Activated CD4-positive, alpha-beta T cell treated with anti-CD3 and anti-CD28 coated beads, Interleukin-2, Interleukin-4, amounts not matched to agents 100 ng/mL and 50 ng/mL, durations not matched to agents 16 hours and 8 hours (primary cell): Measurements from ENCODE around the gene CC2D1A.
"Not testable (repeated sequence)": the region's sequence is repeated elsewhere in the genome, so short reads cannot be mapped to it uniquely, and the experiment has no call there.

Source experiments
- DNase-seq: peaks from one replicate; pipeline ENCODE4 v3.0.0-alpha.2; 2020; ENCODE audit warnings: low spot score

Gene CC2D1A

GRCh38 chr19:13908674-13909073 is 2.7 kb downstream of the CC2D1A start:
- no peak for DNase-seq

DNA sequence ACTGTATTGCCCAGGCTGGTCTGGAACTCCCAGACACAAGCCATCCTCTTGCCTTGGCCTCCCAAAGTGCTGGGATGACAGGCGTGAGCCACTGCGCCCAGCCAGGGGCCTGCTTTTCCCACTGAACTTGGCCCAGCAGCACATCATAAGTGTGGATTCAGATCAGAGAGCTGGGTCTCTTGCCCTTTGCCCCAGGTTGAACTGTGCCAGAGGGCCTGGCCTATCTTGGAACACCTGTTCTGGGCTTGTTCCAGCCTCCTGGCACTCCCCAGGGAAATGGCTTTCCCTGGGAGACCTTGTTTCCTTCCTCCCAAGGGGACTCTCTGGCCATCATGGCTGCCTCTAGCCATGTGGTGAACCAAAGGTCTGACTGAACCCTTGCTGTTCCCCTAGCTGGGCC is 3.4 kb downstream of the CC2D1A start:
- no peak for DNase-seq

DNA sequence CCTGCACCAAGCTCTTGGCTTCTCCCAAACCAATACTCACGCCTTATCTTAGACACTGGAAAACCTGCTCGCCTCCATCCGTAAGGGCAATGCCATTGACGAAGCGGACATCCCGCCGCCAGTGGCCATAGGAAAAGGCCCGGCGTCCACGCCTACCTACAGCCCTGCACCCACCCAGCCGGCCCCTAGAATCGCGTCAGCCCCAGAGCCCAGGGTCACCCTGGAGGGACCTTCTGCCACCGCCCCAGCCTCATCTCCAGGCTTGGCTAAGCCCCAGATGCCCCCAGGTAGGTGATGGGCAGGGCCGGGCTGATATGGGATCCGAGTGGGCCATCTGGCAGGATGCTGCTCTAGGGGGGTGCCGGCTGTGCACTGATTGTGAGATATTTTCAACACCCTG is 7.4 kb downstream of the CC2D1A start:
- DNase-seq = no peak

DNA sequence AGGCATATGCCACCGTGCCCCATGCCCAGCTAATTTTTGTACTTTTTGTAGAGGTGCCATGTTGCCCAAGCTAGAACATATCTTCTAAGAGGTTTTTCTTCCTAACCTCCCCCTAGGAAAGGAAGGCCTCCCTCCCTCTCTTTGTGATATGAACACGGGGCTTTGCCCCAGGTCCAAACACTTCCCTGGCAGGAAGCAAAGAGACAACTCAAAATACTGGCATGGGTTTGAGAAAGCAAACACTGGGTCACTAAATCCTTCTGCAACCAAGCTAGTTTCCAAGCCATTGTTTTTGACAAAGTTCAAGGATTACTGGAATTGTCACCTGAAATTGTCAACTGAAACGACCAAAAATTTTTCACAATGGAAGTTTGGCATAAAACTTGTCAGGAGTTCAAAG is 8.8 kb downstream of the CC2D1A start:
- DNase-seq = no peak

DNA sequence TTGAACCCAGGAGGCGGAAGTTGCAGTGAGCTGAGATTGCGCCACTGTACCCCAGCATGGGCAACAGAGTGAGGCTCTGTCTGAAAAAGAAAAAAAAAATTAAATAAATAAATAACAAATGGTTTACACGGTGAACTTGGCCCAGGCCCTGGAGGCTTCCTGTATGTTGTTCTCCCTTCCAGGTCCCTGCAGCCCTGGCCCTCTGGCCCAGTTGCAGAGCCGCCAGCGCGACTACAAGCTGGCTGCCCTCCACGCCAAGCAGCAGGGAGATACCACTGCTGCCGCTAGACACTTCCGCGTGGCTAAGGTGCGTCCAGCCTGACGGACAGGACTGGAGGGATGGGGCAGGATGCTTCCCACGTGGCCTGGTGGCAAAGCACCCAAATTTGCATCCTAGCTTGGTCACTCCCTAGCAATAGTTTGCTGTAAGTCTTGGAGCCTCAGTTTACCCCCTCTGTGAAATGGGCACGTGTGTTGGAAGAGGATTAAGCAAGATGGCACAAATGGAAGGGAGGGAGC is 11.9 kb downstream of the CC2D1A start:
- no peak for DNase-seq

- DNase-seq = no peak
These were observed 12.9 kb downstream of the CC2D1A start for GRCh38 chr19:13918726-13919411.

GRCh38 chr19:13920524-13920923 is 14.5 kb downstream of the CC2D1A start:
- DNase-seq = no peak

DNA sequence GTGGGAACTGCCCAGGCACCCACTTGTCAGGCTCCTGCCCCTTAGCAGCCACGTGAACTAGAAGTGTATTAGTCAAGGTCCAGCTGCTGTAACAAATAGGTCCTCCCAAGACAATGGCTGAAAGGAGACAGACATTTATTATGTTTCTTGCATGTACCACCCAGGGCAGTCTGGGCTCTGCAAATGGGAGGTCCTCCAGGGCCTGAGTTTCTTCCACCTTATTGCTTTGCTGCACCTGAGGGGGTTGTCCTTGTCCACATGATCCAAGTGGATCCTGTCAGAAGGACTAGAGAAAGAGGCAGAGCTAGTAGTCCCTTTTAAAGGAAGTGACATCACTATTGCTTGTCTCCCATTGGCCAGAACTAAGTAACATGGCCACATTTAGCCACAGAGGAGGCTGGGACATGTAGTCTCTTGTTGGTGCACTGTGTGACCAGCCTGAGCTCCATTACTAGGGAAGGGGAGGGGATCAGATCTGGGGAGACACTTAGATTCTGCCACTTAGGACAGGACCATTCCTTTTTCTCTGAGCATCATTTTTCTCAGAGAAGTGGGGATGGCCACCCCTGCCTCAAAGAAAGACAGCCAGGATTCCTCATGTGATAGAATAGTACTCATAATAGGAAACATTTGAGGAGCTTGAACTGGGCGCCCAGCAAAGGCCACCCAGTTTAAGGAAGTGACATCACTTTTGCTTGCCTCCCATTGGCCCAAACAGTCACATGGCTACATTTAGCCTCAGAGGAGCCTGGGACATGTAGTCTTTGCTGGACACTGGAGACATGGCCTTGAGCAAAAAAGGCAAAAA is 15.1 kb downstream of the CC2D1A start:
- DNase-seq = peak; percentile 60

DNA sequence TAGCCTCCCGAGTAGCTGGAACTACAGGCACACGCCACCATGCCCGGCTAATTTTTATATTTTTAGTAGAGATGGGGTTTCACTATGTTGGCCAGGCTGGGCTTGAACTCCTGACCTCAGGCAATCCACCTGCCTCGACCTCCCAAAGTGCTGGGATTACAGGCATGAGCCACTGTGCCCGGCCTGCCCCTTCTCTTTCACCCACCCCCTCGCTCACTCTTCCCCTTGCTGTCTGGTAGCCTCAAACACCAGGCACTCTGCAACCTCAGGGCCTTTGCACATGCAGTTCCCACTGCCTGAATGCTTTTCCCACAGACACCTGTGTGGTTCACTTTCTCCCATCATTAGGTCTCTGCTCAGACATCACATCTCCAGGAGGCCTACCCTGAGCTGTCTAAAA is 16.1 kb downstream of the CC2D1A start:
- DNase-seq = not testable (repeated sequence)

- no peak for DNase-seq
These were observed 17.4 kb downstream of the CC2D1A start for GRCh38 chr19:13923194-13923987.

GRCh38 chr19:13926010-13926409 is 20.0 kb downstream of the CC2D1A start:
- DNase-seq = no peak

- DNase-seq = no peak
These were observed 20.7 kb downstream of the CC2D1A start for GRCh38 chr19:13926715-13927114.

DNA sequence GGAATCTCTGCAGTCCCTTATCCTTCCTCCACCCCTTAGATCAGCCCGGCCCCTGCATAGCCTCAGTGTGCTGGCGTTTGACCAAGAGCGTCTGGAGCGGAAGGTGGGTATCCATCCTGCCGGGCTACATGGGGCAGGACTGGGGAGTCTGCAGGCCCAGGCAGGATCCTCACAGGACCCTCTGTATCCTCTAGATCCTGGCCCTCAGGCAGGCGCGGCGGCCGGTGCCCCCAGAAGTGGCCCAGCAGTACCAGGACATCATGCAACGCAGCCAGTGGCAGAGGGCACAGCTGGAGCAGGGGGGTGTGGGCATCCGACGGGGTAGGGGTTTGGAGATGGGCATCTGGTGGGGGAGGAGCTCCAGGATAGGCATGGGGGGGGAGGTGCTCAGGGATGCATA is 23.3 kb downstream of the CC2D1A start:
- DNase-seq = no peak

DNA sequence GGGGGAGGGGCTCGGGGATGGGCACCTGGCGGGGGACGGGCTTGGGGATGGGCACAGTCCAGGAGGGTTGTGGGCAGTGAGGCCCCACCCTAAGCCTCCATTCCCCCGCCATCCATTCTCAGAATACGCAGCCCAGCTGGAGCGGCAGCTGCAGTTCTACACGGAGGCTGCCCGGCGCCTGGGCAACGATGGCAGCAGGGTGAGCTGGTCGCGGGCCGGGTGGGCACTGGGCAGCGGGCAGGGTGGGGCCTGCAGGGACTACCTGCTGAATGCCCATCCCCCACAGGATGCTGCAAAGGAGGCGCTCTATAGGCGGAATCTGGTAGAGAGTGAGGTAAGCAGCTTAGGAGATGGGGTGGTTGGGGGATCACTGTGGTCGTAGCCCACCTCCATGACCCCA is 24.0 kb downstream of the CC2D1A start:
- DNase-seq = no peak

DNA sequence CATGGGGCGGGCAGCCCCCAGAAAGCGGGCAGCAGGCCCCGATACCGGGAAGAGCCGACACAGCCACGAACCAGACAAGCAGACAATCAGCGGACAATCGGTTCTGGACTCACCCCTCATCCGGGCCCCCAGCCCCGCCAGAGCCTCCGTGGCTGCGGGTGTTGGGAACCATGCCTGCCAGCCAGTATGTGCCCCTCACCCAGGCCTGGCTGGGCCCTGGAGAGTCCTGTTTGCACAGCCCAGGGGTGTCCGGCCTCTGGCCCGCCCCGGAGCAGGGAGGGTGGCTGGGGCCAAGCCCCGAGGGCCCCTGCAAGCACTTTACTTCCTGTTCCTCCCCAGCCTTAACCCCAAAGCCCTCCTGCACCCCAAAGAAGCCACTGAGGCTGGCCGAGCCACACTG is 24.4 kb downstream of the CC2D1A start:
- DNase-seq = no peak

GRCh38 chr19:13931391-13932148 is 25.6 kb downstream of the CC2D1A start:
- DNase-seq = no peak

DNA sequence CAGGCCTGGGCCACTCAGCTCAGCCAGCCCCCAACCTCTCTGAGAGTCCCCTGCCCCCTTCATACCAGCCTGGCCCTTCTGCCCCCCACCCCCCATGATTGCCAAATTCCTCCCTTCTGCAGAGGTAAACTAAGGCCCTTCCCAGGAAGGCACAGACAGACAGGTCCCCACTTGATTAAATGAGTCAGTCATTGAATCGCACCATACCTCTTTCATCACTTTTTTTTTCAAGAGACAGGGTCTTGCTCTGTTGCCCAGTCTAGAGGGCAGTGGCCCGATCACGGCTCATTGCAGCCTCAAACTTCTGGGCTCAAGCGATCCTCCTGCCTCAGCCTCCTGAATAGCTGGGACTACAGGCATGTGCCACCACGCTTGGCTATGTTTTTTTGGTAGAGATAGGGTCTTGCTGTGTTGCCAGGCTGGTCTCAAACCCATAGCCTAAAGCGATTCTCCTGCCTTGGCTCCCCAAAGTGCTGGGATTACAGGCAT is 26.2 kb downstream of the CC2D1A start:
- DNase-seq = no peak

GRCh38 chr19:13932911-13933393 is 27.0 kb downstream of the CC2D1A start:
- no peak for DNase-seq

DNA sequence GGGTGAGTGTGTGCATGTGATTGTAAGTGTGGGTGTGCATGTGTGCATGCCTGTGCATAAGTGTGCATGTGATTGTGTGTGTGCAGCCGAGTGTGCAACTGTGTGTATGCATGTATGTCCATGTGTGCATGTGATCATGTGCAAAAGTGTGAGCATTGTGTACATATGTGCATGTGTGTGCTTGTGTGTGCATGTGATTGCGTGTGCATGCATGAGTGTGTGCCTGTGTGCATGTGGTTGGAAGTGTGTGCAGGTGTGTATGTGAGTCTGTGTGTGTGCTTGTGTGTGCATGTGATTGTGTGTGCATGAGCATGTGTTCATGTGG is 28.7 kb downstream of the CC2D1A start:
- no peak for DNase-seq

DNA sequence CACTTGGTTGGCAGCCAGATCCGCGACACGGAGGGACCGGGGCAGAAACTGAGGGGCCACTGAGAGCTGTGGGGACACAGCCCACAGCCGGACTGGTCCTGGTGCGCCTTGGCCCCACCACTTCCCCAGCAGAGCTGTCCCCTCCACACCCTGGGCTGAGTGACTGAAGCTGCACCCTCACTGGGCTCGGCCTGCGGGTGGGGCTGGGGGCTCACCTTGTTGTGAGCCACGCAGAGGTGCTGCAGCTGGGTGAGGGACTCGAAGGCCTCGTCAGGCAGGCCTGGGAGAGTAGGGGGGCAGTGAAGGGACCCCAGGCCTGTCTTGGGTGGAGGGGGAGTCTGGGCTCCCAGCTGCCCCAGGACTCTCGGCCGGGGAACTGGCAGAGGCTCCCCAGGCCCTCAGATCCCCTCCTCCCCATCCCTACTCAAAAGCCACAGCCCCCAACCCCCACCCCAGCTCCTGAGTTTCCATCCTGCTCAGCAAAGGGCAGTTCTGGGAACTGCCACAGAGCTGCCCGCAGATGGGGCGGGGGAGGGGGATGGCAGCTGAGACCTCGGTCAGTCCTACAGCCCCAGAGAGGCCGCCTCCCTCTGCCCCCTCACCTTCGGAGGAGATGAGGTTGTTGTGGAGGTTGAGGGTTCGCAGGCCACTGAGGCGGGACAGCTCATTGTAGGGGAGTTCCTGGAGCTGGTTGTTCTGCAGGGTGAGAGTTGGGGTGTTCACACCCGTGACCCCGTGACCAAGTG is 29.9 kb downstream of the CC2D1A start:
- no peak for DNase-seq
